Urinary bladder (tissue), 4 donors: ENCODE data around the gene ALPG. TPM values are rescaled to one million over a fixed set of nuclear protein-coding genes. Genes with fewer than 3 reads are reported as not detected.
"Not testable (repeated sequence)": the region's sequence is repeated elsewhere in the genome, so short reads cannot be mapped to it uniquely, and the experiment has no call there.

Experiments used
- DNase-seq: peaks from one replicate; pipeline ENCODE4 v3.0.0-alpha.2; 2015; ENCODE audit errors: extremely low spot score
- H3K27ac ChIP-seq: one replicate; pipeline ENCODE4 v1.5.1; 2013; ENCODE audit warnings: low read depth, mild to moderate bottlenecking, moderate library complexity
- H3K36me3 ChIP-seq: one replicate; pipeline ENCODE4 v1.6.1; 2013; ENCODE audit warnings: mild to moderate bottlenecking, moderate library complexity; ENCODE audit not compliant: insufficient read depth
- H3K4me1 ChIP-seq: one replicate; pipeline ENCODE4 v1.6.1; 2013; ENCODE audit warnings: mild to moderate bottlenecking, moderate library complexity; ENCODE audit not compliant: insufficient read depth
- H3K4me3 ChIP-seq: one replicate; pipeline ENCODE4 v1.5.1; 2013; ENCODE audit warnings: low read depth, low read length
- WGBS: extraction: QIAGEN DNeasy Blood & Tissue Kit; methylation state at CpG from one replicate; pipeline ENCODE4 v1.1.7; 2013; 5-methylcytosine and 5-hydroxymethylcytosine counted together
- polyA plus RNA-seq: library from polyadenylated mRNA; stranded (reverse); fragments of 200-250 nt; gene quantifications from one replicate; pipeline ENCODE4 v1.2.3, GENCODE V29; 2013
- total RNA-seq: library from RNA; depleted of rRNA; stranded (reverse); fragments of >200 nt; gene quantifications from one replicate; pipeline ENCODE4 v1.2.3, GENCODE V29; 2014
- donor health status: healthy with polysubstance abuse.
- donor health status: healthy.

Gene ALPG
- total and polyA plus RNA-seq, 2 donors: not detected

- Histone ChIP-seq H3K36me3 (no peaks in the 10 kb centered on the region), H3K4me3 (no peak overlapping the region), H3K4me1 (no peaks in the 10 kb centered on the region), H3K27ac (no peak overlapping the region)
- no peak for DNase-seq
- 81% methylated on average over 8 of the region's 8 CpGs for WGBS
Observed at GRCh38 chr2:232415138-232415690, 8.6 kb downstream of the ALPG start.

GRCh38 chr2:232415736-232416520, 9.3 kb downstream of the ALPG start:
- no peak overlapping the region for H3K4me3 ChIP-seq
- H3K4me1 ChIP-seq: peaks cover 1% of the 10 kb centered on the region
- WGBS: 95% methylated on average over 12 of the region's 12 CpGs
- no peaks in the 10 kb centered on the region for H3K36me3 ChIP-seq
- no peak for DNase-seq
- H3K27ac ChIP-seq: no peak overlapping the region

GRCh38 chr2:232416521-232417470, 10.2 kb downstream of the ALPG start:
- no peak overlapping the region for H3K27ac ChIP-seq
- 93% methylated on average over 17 of the region's 17 CpGs for WGBS
- H3K36me3 ChIP-seq: no peaks in the 10 kb centered on the region
- peaks cover 1% of the 10 kb centered on the region for H3K4me1 ChIP-seq
- no peak overlapping the region for H3K4me3 ChIP-seq
- no peak for DNase-seq

- H3K4me1 ChIP-seq: peaks cover 1% of the 10 kb centered on the region
- 87% methylated on average over 5 of the region's 5 CpGs for WGBS
- no peaks in the 10 kb centered on the region for H3K36me3 ChIP-seq
- no peak overlapping the region for H3K27ac ChIP-seq
- H3K4me3 ChIP-seq: no peak overlapping the region
- DNase-seq: no peak
Observed at GRCh38 chr2:232417489-232417888, 10.8 kb downstream of the ALPG start.

- H3K27ac ChIP-seq: no peak overlapping the region
- WGBS: 63% methylated on average over 6 of the region's 6 CpGs
- H3K4me3 ChIP-seq: no peak overlapping the region
- no peak for DNase-seq
- H3K4me1 ChIP-seq: peaks cover 1% of the 10 kb centered on the region
- H3K36me3 ChIP-seq: no peaks in the 10 kb centered on the region
Observed at GRCh38 chr2:232418056-232418455, 11.4 kb downstream of the ALPG start.

- peak overlapping the region; percentile 5 for H3K4me3 ChIP-seq
- DNase-seq: no peak
Observed at GRCh38 chr2:232418466-232419244, 12.0 kb downstream of the ALPG start.

GRCh38 chr2:232419245-232420072, 12.8 kb downstream of the ALPG start:
- H3K36me3 ChIP-seq: no peaks in the 10 kb centered on the region
- WGBS: 4% methylated on average over 79 of the region's 79 CpGs
- H3K4me1 ChIP-seq: peaks cover 1% of the 10 kb centered on the region
- DNase-seq: no peak
- H3K4me3 ChIP-seq: peak overlapping the region; percentile 5
- no peak overlapping the region for H3K27ac ChIP-seq

More at GRCh38 chr2:232418466-232419244, 12.0 kb downstream of the ALPG start:
- Histone ChIP-seq H3K4me1 (peaks cover 1% of the 10 kb centered on the region), H3K36me3 (no peaks in the 10 kb centered on the region), H3K27ac (no peak overlapping the region)
- 2% methylated on average over 49 of the region's 49 CpGs for WGBS

GRCh38 chr2:232420073-232420454, 13.4 kb downstream of the ALPG start:
- 4% methylated on average over 22 of the region's 22 CpGs for WGBS
- no peak overlapping the region for H3K4me3 ChIP-seq
- H3K27ac ChIP-seq: no peak overlapping the region
- H3K36me3 ChIP-seq: no peaks in the 10 kb centered on the region
- DNase-seq: no peak
- H3K4me1 ChIP-seq: peaks cover 1% of the 10 kb centered on the region

GRCh38 chr2:232420463-232421188, 14.0 kb downstream of the ALPG start:
- H3K36me3 ChIP-seq: no peaks in the 10 kb centered on the region
- DNase-seq: no peak
- peak overlapping the region; percentile 9 for H3K4me3 ChIP-seq
- 1% methylated on average over 79 of the region's 79 CpGs for WGBS
- no peak overlapping the region for H3K27ac ChIP-seq
- peaks cover 1% of the 10 kb centered on the region for H3K4me1 ChIP-seq

- H3K4me1 ChIP-seq: peaks cover 1% of the 10 kb centered on the region
- DNase-seq: no peak
- H3K27ac ChIP-seq: no peak overlapping the region
- 19% methylated on average over 22 of the region's 22 CpGs for WGBS
- no peak overlapping the region for H3K4me3 ChIP-seq
- H3K36me3 ChIP-seq: no peaks in the 10 kb centered on the region
Observed at GRCh38 chr2:232421189-232421785, 14.6 kb downstream of the ALPG start.

GRCh38 chr2:232422051-232422450, 15.4 kb downstream of the ALPG start:
- Histone ChIP-seq H3K4me1 (peaks cover 1% of the 10 kb centered on the region), H3K4me3 (no peak overlapping the region), H3K36me3 (no peaks in the 10 kb centered on the region), H3K27ac (no peak overlapping the region)
- DNase-seq: no peak
- WGBS: 82% methylated on average over 10 of the region's 10 CpGs

- H3K4me1 ChIP-seq, H3K4me3 ChIP-seq, H3K27ac ChIP-seq, H3K36me3 ChIP-seq, DNase-seq: not testable (repeated sequence)
- 31% methylated on average over 3 of the region's 3 CpGs for WGBS
Observed at GRCh38 chr2:232422996-232423395, 16.4 kb downstream of the ALPG start.
